Measurements from ENCODE around the gene HRH1.
"Not testable (repeated sequence)": the region's sequence is repeated elsewhere in the genome, so short reads cannot be mapped to it uniquely, and the experiment has no call there.

HRH1 gene

GRCh38 chr3:11238880-11239279 is 84.6 kb downstream of the HRH1 start:
- DNase-seq (ENCODE audit: low spot score in 2 of 2): no peak
- H3K27me3 ChIP-seq (ENCODE audit: low read depth): no peaks in the 10 kb centered on the region
- no peak overlapping the region for H3K4me3 ChIP-seq
- in situ Hi-C loops (cut with MboI; ENCODE audit: low sequenced_read_pairs): no loop called here
- H3K9me3 ChIP-seq: no peaks in the 10 kb centered on the region
- no peaks in the 10 kb centered on the region for H3K4me1 ChIP-seq
- no peaks in the 10 kb centered on the region for H3K36me3 ChIP-seq (replicated peaks)

- in situ Hi-C loops (cut with MboI; ENCODE audit: low sequenced_read_pairs): no loop called here
These were observed 85.5 kb downstream of the HRH1 start for GRCh38 chr3:11239796-11240195.

GRCh38 chr3:11240496-11240895 is 86.2 kb downstream of the HRH1 start:
- H3K36me3 ChIP-seq (replicated peaks): no peaks in the 10 kb centered on the region
- in situ Hi-C loops (cut with MboI; ENCODE audit: low sequenced_read_pairs): no loop called here
- no peaks in the 10 kb centered on the region for H3K4me1 ChIP-seq
- no peaks in the 10 kb centered on the region for H3K9me3 ChIP-seq
- no peak overlapping the region for H3K4me3 ChIP-seq
- DNase-seq (ENCODE audit: low spot score in 2 of 2): no peak
- no peaks in the 10 kb centered on the region for H3K27me3 ChIP-seq (ENCODE audit: low read depth)

More at GRCh38 chr3:11239796-11240195, 85.5 kb downstream of the HRH1 start:
- no peak for DNase-seq (ENCODE audit: low spot score in 2 of 2)
- H3K36me3 ChIP-seq (replicated peaks): no peaks in the 10 kb centered on the region
- H3K4me3 ChIP-seq: no peak overlapping the region
- H3K9me3 ChIP-seq: no peaks in the 10 kb centered on the region
- H3K4me1 ChIP-seq: no peaks in the 10 kb centered on the region
- no peaks in the 10 kb centered on the region for H3K27me3 ChIP-seq (ENCODE audit: low read depth)

GRCh38 chr3:11244121-11244677 is 89.9 kb downstream of the HRH1 start:
- H3K9me3 ChIP-seq: no peaks in the 10 kb centered on the region
- no peak overlapping the region for H3K4me3 ChIP-seq
- no peaks in the 10 kb centered on the region for H3K36me3 ChIP-seq (replicated peaks)
- no peaks in the 10 kb centered on the region for H3K27me3 ChIP-seq (ENCODE audit: low read depth)
- DNase-seq (ENCODE audit: low spot score in 2 of 2): no peak
- in situ Hi-C loops (cut with MboI; ENCODE audit: low sequenced_read_pairs): no loop called here
- no peaks in the 10 kb centered on the region for H3K4me1 ChIP-seq

GRCh38 chr3:11245276-11245675 is 91.0 kb downstream of the HRH1 start:
- Histone ChIP-seq H3K9me3 (no peaks in the 10 kb centered on the region), H3K27me3 (ENCODE audit: low read depth) (no peaks in the 10 kb centered on the region), H3K4me3 (no peak overlapping the region), H3K4me1 (no peaks in the 10 kb centered on the region), H3K36me3 (replicated peaks) (no peaks in the 10 kb centered on the region)
- no peak for DNase-seq (ENCODE audit: low spot score in 2 of 2)
- in situ Hi-C loops (cut with MboI; ENCODE audit: low sequenced_read_pairs): no loop called here

- H3K9me3 ChIP-seq: no peaks in the 10 kb centered on the region
- H3K4me3 ChIP-seq: no peak overlapping the region
- no peak for DNase-seq (ENCODE audit: low spot score in 2 of 2)
- no peaks in the 10 kb centered on the region for H3K4me1 ChIP-seq
- in situ Hi-C loops (cut with MboI; ENCODE audit: low sequenced_read_pairs): no loop called here
- H3K36me3 ChIP-seq (replicated peaks): no peaks in the 10 kb centered on the region
- H3K27me3 ChIP-seq (ENCODE audit: low read depth): no peaks in the 10 kb centered on the region
These were observed 91.8 kb downstream of the HRH1 start for GRCh38 chr3:11245827-11246662.

GRCh38 chr3:11246663-11246970 is 92.3 kb downstream of the HRH1 start:
- H3K9me3 ChIP-seq: no peaks in the 10 kb centered on the region
- H3K4me1 ChIP-seq: no peaks in the 10 kb centered on the region
- in situ Hi-C loops (cut with MboI; ENCODE audit: low sequenced_read_pairs): no loop called here
- no peak overlapping the region for H3K4me3 ChIP-seq
- DNase-seq (ENCODE audit: low spot score in 2 of 2): no peak
- H3K36me3 ChIP-seq (replicated peaks): no peaks in the 10 kb centered on the region
- no peaks in the 10 kb centered on the region for H3K27me3 ChIP-seq (ENCODE audit: low read depth)

GRCh38 chr3:11247362-11247761 is 93.1 kb downstream of the HRH1 start:
- no peaks in the 10 kb centered on the region for H3K36me3 ChIP-seq (replicated peaks)
- in situ Hi-C loops (cut with MboI; ENCODE audit: low sequenced_read_pairs): no loop called here
- H3K27me3 ChIP-seq (ENCODE audit: low read depth): no peaks in the 10 kb centered on the region
- no peaks in the 10 kb centered on the region for H3K4me1 ChIP-seq
- no peak for DNase-seq (ENCODE audit: low spot score in 2 of 2)
- no peaks in the 10 kb centered on the region for H3K9me3 ChIP-seq
- no peak overlapping the region for H3K4me3 ChIP-seq

GRCh38 chr3:11248596-11248995 is 94.3 kb downstream of the HRH1 start:
- in situ Hi-C loops (cut with MboI; ENCODE audit: low sequenced_read_pairs): no loop called here
- no peaks in the 10 kb centered on the region for H3K4me1 ChIP-seq
- no peaks in the 10 kb centered on the region for H3K9me3 ChIP-seq
- H3K27me3 ChIP-seq (ENCODE audit: low read depth): no peaks in the 10 kb centered on the region
- H3K4me3 ChIP-seq: no peak overlapping the region
- H3K36me3 ChIP-seq (replicated peaks): no peaks in the 10 kb centered on the region
- no peak for DNase-seq (ENCODE audit: low spot score in 2 of 2)

GRCh38 chr3:11250902-11251806 is 96.9 kb downstream of the HRH1 start:
- Histone ChIP-seq H3K4me3 (no peak overlapping the region), H3K27me3 (ENCODE audit: low read depth) (no peaks in the 10 kb centered on the region), H3K9me3 (no peaks in the 10 kb centered on the region), H3K36me3 (replicated peaks) (no peaks in the 10 kb centered on the region), H3K4me1 (no peaks in the 10 kb centered on the region)
- in situ Hi-C loops (cut with MboI; ENCODE audit: low sequenced_read_pairs): no loop called here
- no peak for DNase-seq (ENCODE audit: low spot score in 2 of 2)

- no peaks in the 10 kb centered on the region for H3K27me3 ChIP-seq (ENCODE audit: low read depth)
- H3K4me1 ChIP-seq: no peaks in the 10 kb centered on the region
- no peaks in the 10 kb centered on the region for H3K36me3 ChIP-seq (replicated peaks)
- H3K9me3 ChIP-seq: no peaks in the 10 kb centered on the region
- DNase-seq (ENCODE audit: low spot score in 2 of 2): no peak
- no peak overlapping the region for H3K4me3 ChIP-seq
- in situ Hi-C loops (cut with MboI; ENCODE audit: low sequenced_read_pairs): no loop called here
These were observed 97.5 kb downstream of the HRH1 start for GRCh38 chr3:11251807-11252176.

- no peak for DNase-seq (ENCODE audit: low spot score in 2 of 2)
- no peaks in the 10 kb centered on the region for H3K9me3 ChIP-seq
- in situ Hi-C loops (cut with MboI; ENCODE audit: low sequenced_read_pairs): no loop called here
- H3K36me3 ChIP-seq (replicated peaks): no peaks in the 10 kb centered on the region
- no peaks in the 10 kb centered on the region for H3K27me3 ChIP-seq (ENCODE audit: low read depth)
- no peaks in the 10 kb centered on the region for H3K4me1 ChIP-seq
- no peak overlapping the region for H3K4me3 ChIP-seq
These were observed 100.6 kb downstream of the HRH1 start for GRCh38 chr3:11254876-11255275.

- H3K36me3 ChIP-seq (replicated peaks); H3K4me3 ChIP-seq; H3K9me3 ChIP-seq; in situ Hi-C loops (cut with MboI; ENCODE audit: low sequenced_read_pairs); H3K27me3 ChIP-seq (ENCODE audit: low read depth); DNase-seq (ENCODE audit: low spot score in 2 of 2); H3K4me1 ChIP-seq: not testable (repeated sequence)
These were observed 101.2 kb downstream of the HRH1 start for GRCh38 chr3:11255537-11255936.

GRCh38 chr3:11258958-11259357 is 104.7 kb downstream of the HRH1 start:
- H3K27me3 ChIP-seq (ENCODE audit: low read depth): peaks cover 8% of the 10 kb centered on the region; the same call in 1 of the 2 replicates
- in situ Hi-C loops (cut with MboI; ENCODE audit: low sequenced_read_pairs): no loop called here
- H3K4me1 ChIP-seq: no peaks in the 10 kb centered on the region
- no peak for DNase-seq (ENCODE audit: low spot score in 2 of 2)
- no peak overlapping the region for H3K4me3 ChIP-seq
- H3K36me3 ChIP-seq (replicated peaks): no peaks in the 10 kb centered on the region
- no peaks in the 10 kb centered on the region for H3K9me3 ChIP-seq
